SK-N-SH (cell line): ENCODE results near the gene ECSCR. TPM values are rescaled to one million over a fixed set of nuclear protein-coding genes. Genes with fewer than 3 reads are reported as not detected.

Experiments used
- CTCF ChIA-PET: fragments of 300-600, 350-600 bp; formaldehyde crosslinking; extraction: SDS; loops from one replicate; lab custom pipeline; 2021; lab: Yijun Ruan, JAX
- POLR2A ChIA-PET: fragments of 350-600 bp; sonication (Branson Sonifier 250); formaldehyde crosslinking; extraction: SDS; loops from one replicate; lab custom pipeline; 2020; ENCODE audit warnings: antibody characterized with exemption, inconsistent platforms; lab: Yijun Ruan, JAX
- DNase-seq: peaks from one replicate; pipeline ENCODE4 v3.0.0; 2012
- H2AFZ ChIP-seq: fragments of 200-600 bp; sonication (generic); 2 replicates; pipeline ENCODE4 v1.8.1; 2016; ENCODE audit warnings: antibody characterized with exemption, mild to moderate bottlenecking, low read depth
- H3F3A ChIP-seq: fragments of 200-600 bp; sonication (generic); replicated peaks from 2 replicates; pipeline ENCODE3; 2016; ENCODE audit warnings: antibody characterized with exemption, mild to moderate bottlenecking; ENCODE audit not compliant: insufficient read depth
- H3K27ac ChIP-seq, 2 experiments: fragments of 200-500 bp in 1 of 2; fragments of 200-600 bp in 1 of 2; sonication (Bioruptor generic) in 1 of 2; sonication (generic), shearing (Covaris generic) in 1 of 2; 2 replicates each; pipeline versions ENCODE4 v1.5.1 to v1.6.1; 2014 to 2016; ENCODE audit warnings: low read depth in 2 of 2, inconsistent platforms in 1 of 2, low read length in 1 of 2, mild to moderate bottlenecking in 1 of 2, mixed read lengths in 1 of 2
- H3K27me3 ChIP-seq: fragments of 200-600 bp; sonication (generic), shearing (Covaris generic); 2 replicates; pipeline ENCODE4 v1.6.1; 2016; ENCODE audit warnings: mixed run types; ENCODE audit not compliant: insufficient read depth
- H3K36me3 ChIP-seq, 2 experiments: fragments of 200-500 bp in 1 of 2; fragments of 200-600 bp in 1 of 2; sonication (Bioruptor generic) in 1 of 2; sonication (generic) in 1 of 2; replicated peaks in 1 of 2; 2 replicates each; pipeline versions ENCODE3 to v1.5.1; 2014 to 2016; ENCODE audit warnings: low read length in 1 of 2, mild to moderate bottlenecking in 1 of 2; ENCODE audit not compliant: insufficient read depth in 2 of 2, control insufficient read depth in 1 of 2
- H3K4me1 ChIP-seq, 2 experiments: fragments of 200-500 bp in 1 of 2; fragments of 200-600 bp in 1 of 2; sonication (Bioruptor generic) in 1 of 2; sonication (generic), shearing (Covaris generic) in 1 of 2; 2 replicates each; pipeline versions ENCODE4 v1.5.1 to v1.6.1; 2014 to 2016; ENCODE audit warnings: low read depth in 1 of 2, low read length in 1 of 2, mixed run types in 1 of 2; ENCODE audit not compliant: insufficient read depth in 2 of 2, control insufficient read depth in 1 of 2
- H3K4me2 ChIP-seq: fragments of 200-600 bp; sonication (generic), shearing (Covaris generic); 2 replicates; pipeline ENCODE4 v1.6.1; 2017; ENCODE audit warnings: mixed run types
- H3K4me3 ChIP-seq, 2 experiments: fragments of 200-500 bp in 1 of 2; fragments of 200-600 bp in 1 of 2; sonication (Bioruptor generic) in 1 of 2; sonication (generic), shearing (Covaris generic) in 1 of 2; 2 replicates each; pipeline versions ENCODE4 v1.5.1 to v1.8.1; 2014 to 2016; ENCODE audit warnings: low read depth in 2 of 2, inconsistent platforms in 1 of 2, low read length in 1 of 2, mild to moderate bottlenecking in 1 of 2, mixed read lengths in 1 of 2, moderate library complexity in 1 of 2
- H3K79me2 ChIP-seq: fragments of 200-600 bp; sonication (generic); 2 replicates; pipeline ENCODE4 v1.8.1; 2017; ENCODE audit warnings: mild to moderate bottlenecking; ENCODE audit not compliant: insufficient read depth
- H3K9ac ChIP-seq: fragments of 200-600 bp; sonication (generic); 2 replicates; pipeline ENCODE4 v1.6.1; 2017; ENCODE audit warnings: mixed run types
- H3K9me2 ChIP-seq: fragments of 200-600 bp; sonication (generic); 2 replicates; pipeline ENCODE4 v1.6.1; 2017; ENCODE audit warnings: mixed run types
- H3K9me3 ChIP-seq: fragments of 200-600 bp; sonication (generic); 2 replicates; pipeline ENCODE4 v1.6.1; 2017; ENCODE audit warnings: mixed run types, mild to moderate bottlenecking, moderate library complexity
- H4K20me1 ChIP-seq: fragments of 200-600 bp; sonication (generic); 2 replicates; pipeline ENCODE4 v1.6.1; 2017; ENCODE audit warnings: mild to moderate bottlenecking, mixed run types; ENCODE audit not compliant: insufficient read depth
- CHD2 ChIP-seq: fragments of 150-350 bp; IDR thresholded peaks from 2 replicates; pipeline ENCODE4 v1.6.1; 2018; ENCODE audit warnings: low read length; ENCODE audit not compliant: partially characterized antibody
- CTCF ChIP-seq: fragments of 200-600 bp; sonication (generic); IDR thresholded peaks from 2 replicates; pipeline ENCODE4 v1.6.1; 2017; ENCODE audit warnings: antibody characterized with exemption, mild to moderate bottlenecking, moderate library complexity
- EZH2phosphoT487 ChIP-seq: fragments of 200-600 bp; sonication (generic); IDR thresholded peaks from 2 replicates; pipeline ENCODE4 v1.6.1; 2017; ENCODE audit warnings: low read depth, mixed run types, mild to moderate bottlenecking, antibody characterized with exemption, moderate library complexity, borderline replicate concordance
- IRF3 ChIP-seq: fragments of 150-350 bp; IDR thresholded peaks from 2 replicates; pipeline ENCODE4 v1.6.1; 2016; ENCODE audit warnings: mild to moderate bottlenecking, low read depth, low read length
- MAX ChIP-seq: IDR thresholded peaks from 2 replicates; pipeline ENCODE4 v1.4.0; 2012; ENCODE audit warnings: low read depth
- MEF2A ChIP-seq: IDR thresholded peaks from 2 replicates; pipeline ENCODE4 v1.4.0; 2012; ENCODE audit warnings: low read depth, borderline replicate concordance
- MXI1 ChIP-seq: IDR thresholded peaks from 2 replicates; pipeline ENCODE4 v1.6.1; 2012; ENCODE audit warnings: mild to moderate bottlenecking, low read depth, low read length, improper control_type of control experiment
- RAD21 ChIP-seq: IDR thresholded peaks from 2 replicates; pipeline ENCODE4 v1.6.1; 2012; ENCODE audit warnings: mild to moderate bottlenecking, low read length
- RXRA ChIP-seq: IDR thresholded peaks from 2 replicates; pipeline ENCODE4 v1.4.0; 2012; ENCODE audit warnings: low read depth, mild to moderate bottlenecking, borderline replicate concordance
- SIN3A ChIP-seq: IDR thresholded peaks from 2 replicates; pipeline ENCODE4 v1.6.1; 2012; ENCODE audit warnings: low read depth, mild to moderate bottlenecking, low read length, moderate library complexity, borderline replicate concordance
- TAF1 ChIP-seq: IDR thresholded peaks from 2 replicates; pipeline ENCODE4 v1.6.1; 2012; ENCODE audit warnings: low read depth, mild to moderate bottlenecking, low read length, moderate library complexity, borderline replicate concordance
- USF2 ChIP-seq: fragments of 150-350 bp; IDR thresholded peaks from 2 replicates; pipeline ENCODE4 v1.6.1; 2017; ENCODE audit warnings: antibody characterized with exemption, low read length, low read depth, borderline replicate concordance
- WGBS: methylation state at CpG from one replicate; pipeline ENCODE4 v1.1.6; 2017; ENCODE audit warnings: low lambda C conversion rate; 5-methylcytosine and 5-hydroxymethylcytosine counted together
- polyA plus RNA-seq, 3 experiments: library from polyadenylated mRNA; depleted of rRNA; stranded (reverse); fragments of >200 nt; gene quantifications; 2 replicates each; pipeline ENCODE4 v1.2.3, GENCODE V29; 2012
- TF ChIP-seq, protein P1 (sequence below): IDR thresholded peaks from 2 replicates; pipeline ENCODE4 v1.4.0; 2012; ENCODE audit warnings: low read depth, borderline replicate concordance

The ECSCR gene
- polyA plus RNA-seq, 1 of the 3 experiments (the other 2 are of a cell fraction) = 10.9 TPM

DNA sequence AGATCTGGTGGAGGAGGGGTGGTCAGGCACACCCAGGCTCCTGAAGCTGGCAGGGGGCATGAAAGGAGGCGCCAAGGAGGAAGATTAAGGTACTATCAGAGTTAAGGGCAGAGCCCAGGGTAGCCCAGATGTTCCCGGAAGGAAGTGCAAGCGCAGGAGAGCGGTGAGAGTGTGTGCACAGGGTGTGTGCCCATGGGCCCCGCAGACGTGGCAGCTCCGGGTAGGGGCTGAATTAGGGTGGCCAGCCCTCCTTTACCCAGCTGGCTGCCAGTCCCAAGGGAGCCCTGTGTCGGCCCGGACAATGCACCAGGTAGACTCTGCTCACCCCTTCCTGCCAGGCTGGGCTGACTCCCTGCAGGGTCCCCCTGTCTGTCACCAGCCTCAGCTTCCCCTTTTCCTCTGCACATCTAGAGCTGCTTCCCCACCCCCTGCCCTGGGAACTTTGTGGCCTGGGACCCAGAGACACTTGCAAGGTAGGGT lies 8.3 kb upstream of the ECSCR start, which contains the start of gene SMIM33:
SMIM33 (plus strand) TSS at position 184 of the 480 bp plus-strand sequence; CDS start at position 302, 118 bp downstream.
- WGBS = 77% methylated on average over 4 of the region's 9 CpGs
- H3F3A ChIP-seq = peaks cover under 1% of the 10 kb centered on the region
- no peak for DNase-seq
- peaks cover 0 to 6% of the 10 kb centered on the region in 2 experiments for H3K36me3 ChIP-seq
- H2AFZ ChIP-seq = no peak within 1 kb of the TSS
- no peaks in the 10 kb centered on the region for H3K9me2 ChIP-seq
- H3K27me3 ChIP-seq = no peaks in the 10 kb centered on the region
- TF ChIP-seq IRF3 (no peak), CTCF (no peak), SIN3A (no peak), USF2 (no peak), MXI1 (no peak), MEF2A (no peak)
- no peak within 1 kb of the TSS for H3K4me3 ChIP-seq
- no peak within 1 kb of the TSS for H3K9ac ChIP-seq
- no peaks in the 10 kb centered on the region for H4K20me1 ChIP-seq
- no peak within 1 kb of the TSS for H3K4me2 ChIP-seq
- no peak within 1 kb of the TSS for H3K27ac ChIP-seq
- H3K79me2 ChIP-seq = no peaks in the 10 kb centered on the region
- H3K9me3 ChIP-seq = no peaks in the 10 kb centered on the region
- peaks cover 3 to 8% of the 10 kb centered on the region in 2 experiments; a peak in 2 of 4 replicates for H3K4me1 ChIP-seq
- CTCF ChIA-PET = interaction anchor here (1.0 kb wide), 1 partner anchor 49 kb away, joined by 5 read pairs; no protein-coding TSS in a partner anchor
- POLR2A ChIA-PET = no interaction called here

GRCh38 chr5:139468421-139468931 lies 5.9 kb upstream of the ECSCR start:
- H3K9ac ChIP-seq = no peak overlapping the region
- peak; percentile 27; the same call in 1 of the 2 replicates for TF ChIP-seq RAD21
- no peak for TF ChIP-seq MEF2A
- TF ChIP-seq RXRA = no peak
- TF ChIP-seq TAF1 = no peak
- TF ChIP-seq, protein P1, sequence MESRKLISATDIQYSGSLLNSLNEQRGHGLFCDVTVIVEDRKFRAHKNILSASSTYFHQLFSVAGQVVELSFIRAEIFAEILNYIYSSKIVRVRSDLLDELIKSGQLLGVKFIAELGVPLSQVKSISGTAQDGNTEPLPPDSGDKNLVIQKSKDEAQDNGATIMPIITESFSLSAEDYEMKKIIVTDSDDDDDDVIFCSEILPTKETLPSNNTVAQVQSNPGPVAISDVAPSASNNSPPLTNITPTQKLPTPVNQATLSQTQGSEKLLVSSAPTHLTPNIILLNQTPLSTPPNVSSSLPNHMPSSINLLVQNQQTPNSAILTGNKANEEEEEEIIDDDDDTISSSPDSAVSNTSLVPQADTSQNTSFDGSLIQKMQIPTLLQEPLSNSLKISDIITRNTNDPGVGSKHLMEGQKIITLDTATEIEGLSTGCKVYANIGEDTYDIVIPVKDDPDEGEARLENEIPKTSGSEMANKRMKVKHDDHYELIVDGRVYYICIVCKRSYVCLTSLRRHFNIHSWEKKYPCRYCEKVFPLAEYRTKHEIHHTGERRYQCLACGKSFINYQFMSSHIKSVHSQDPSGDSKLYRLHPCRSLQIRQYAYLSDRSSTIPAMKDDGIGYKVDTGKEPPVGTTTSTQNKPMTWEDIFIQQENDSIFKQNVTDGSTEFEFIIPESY = no peak
- TF ChIP-seq CTCF = peak; percentile 26; the same call in 1 of the 2 replicates
- TF ChIP-seq MAX = no peak
- no peak for TF ChIP-seq EZH2phosphoT487
- no peak for TF ChIP-seq CHD2
- H3K4me2 ChIP-seq = no peak overlapping the region
- 80% methylated on average over 8 of the region's 8 CpGs for WGBS
- no peaks in the 10 kb centered on the region for H3K9me2 ChIP-seq
- no peaks in the 10 kb centered on the region for H3F3A ChIP-seq
- no peaks in the 10 kb centered on the region for H3K36me3 ChIP-seq
- H4K20me1 ChIP-seq = no peaks in the 10 kb centered on the region
- CTCF ChIA-PET = interaction anchor here (0.8 kb wide), 1 partner anchor 61 kb away, joined by 3 read pairs; no protein-coding TSS in a partner anchor
- no peak for DNase-seq
- no peaks in the 10 kb centered on the region for H3K27me3 ChIP-seq
- H3K4me1 ChIP-seq = peaks cover 0 to 2% of the 10 kb centered on the region in 2 experiments; a peak in 1 of 4 replicates
- no peak overlapping the region for H3K4me3 ChIP-seq
- POLR2A ChIA-PET = no interaction called here
- no peak overlapping the region for H3K27ac ChIP-seq
- H3K9me3 ChIP-seq = no peaks in the 10 kb centered on the region
- no peaks in the 10 kb centered on the region for H3K79me2 ChIP-seq
- H2AFZ ChIP-seq = no peak overlapping the region
